HCT116 (cell line): ENCODE data around the gene PON3. TPM values are rescaled to one million over a fixed set of nuclear protein-coding genes. Genes with fewer than 3 reads are reported as not detected.

Source experiments
- ATAC-seq: fragments of 200-7000 bp; cut with Tn5 transposase; 2 replicates; pipeline ENCODE4 v1.9.1; 2020; ENCODE audit warnings: mild to moderate bottlenecking, moderate library complexity
- BruUV-seq: library from RNA; stranded (reverse); fragments of 400-500 nt; replicated peaks from 2 replicates; lab custom pipeline; 2021; lab: Mats Ljungman, UMichigan
- CTCF ChIA-PET: fragments of 300-600 bp; sonication (Branson Sonifier 250); formaldehyde crosslinking; loops from one replicate; lab custom pipeline; 2021; ENCODE audit warnings: antibody characterized with exemption; lab: Charles Lee
- POLR2A ChIA-PET: fragments of 300-600, 350-600 bp; sonication (Branson Sonifier 250); formaldehyde crosslinking; loops from one replicate; lab custom pipeline; 2021; ENCODE audit warnings: antibody characterized with exemption; lab: Charles Lee
- RAD21 ChIA-PET, 2 experiments: fragments of 300-600 bp; sonication (Branson Sonifier 250); formaldehyde crosslinking; loops; one replicate each; lab custom pipeline; 2023; ENCODE audit warnings: low total read pairs in 2 of 2; ENCODE audit not compliant: uncharacterized antibody in 2 of 2, unreplicated experiment in 2 of 2, low non-redundant PET in 1 of 2; lab: Charles Lee
- DNase-seq: peaks from one replicate; pipeline ENCODE4 v3.0.0-alpha.2; 2010; ENCODE audit warnings: low read depth, low spot score
- H2AFZ ChIP-seq: fragments of 200-600 bp; shearing (Covaris generic), sonication (generic); 2 replicates; pipeline ENCODE4 v1.6.1; 2017; ENCODE audit warnings: low read depth, mixed run types, mixed read lengths, antibody characterized with exemption, low read length; ENCODE audit not compliant: poor library complexity, severe bottlenecking
- H3K27ac ChIP-seq: 2 replicates; pipeline ENCODE4 v1.5.1; 2012; ENCODE audit warnings: low read depth, low read length
- H3K27me3 ChIP-seq: fragments of 200-600 bp; sonication (generic); 2 replicates; pipeline ENCODE4 v1.6.1; 2016; ENCODE audit warnings: mixed run types, low read length, mixed read lengths; ENCODE audit not compliant: insufficient read depth
- H3K36me3 ChIP-seq, 2 experiments: fragments of 200-500 bp in 1 of 2; fragments of 200-600 bp in 1 of 2; sonication (Bioruptor generic) in 1 of 2; sonication (generic) in 1 of 2; 2 replicates each; pipeline versions ENCODE4 v1.5.1 to v1.6.1; 2014 to 2016; ENCODE audit warnings: low read length in 2 of 2, inconsistent platforms in 1 of 2, mixed read lengths in 1 of 2, mixed run types in 1 of 2; ENCODE audit not compliant: insufficient read depth in 2 of 2, control insufficient read depth in 1 of 2
- H3K4me1 ChIP-seq, 2 experiments: fragments of 200-600 bp in 1 of 2; sonication (generic) in 1 of 2; 2 replicates each; pipeline versions ENCODE4 v1.5.1 to v1.6.1; 2012 to 2017; ENCODE audit warnings: low read length in 2 of 2, inconsistent platforms in 1 of 2, mild to moderate bottlenecking in 1 of 2, mixed read lengths in 1 of 2, mixed run types in 1 of 2, moderate library complexity in 1 of 2; ENCODE audit not compliant: insufficient read depth in 2 of 2, control insufficient read depth in 1 of 2
- H3K4me2 ChIP-seq: fragments of 200-600 bp; sonication (generic); 2 replicates; pipeline ENCODE4 v1.6.1; 2017; ENCODE audit warnings: mixed run types, low read length, mixed read lengths
- H3K4me3 ChIP-seq, 2 experiments: fragments of 200-600 bp in 1 of 2; sonication (generic) in 1 of 2; replicated peaks in 1 of 2; 2 replicates each; pipeline ENCODE4 v1.5.1; 2011 to 2016; ENCODE audit warnings: low read length in 2 of 2, control low read depth in 1 of 2, low read depth in 1 of 2, mild to moderate bottlenecking in 1 of 2, mixed read lengths in 1 of 2, mixed run types in 1 of 2
- H3K79me2 ChIP-seq: fragments of 200-600 bp; sonication (generic); 2 replicates; pipeline ENCODE4 v1.6.1; 2017; ENCODE audit warnings: mild to moderate bottlenecking, mixed run types, low read length, moderate library complexity, mixed read lengths; ENCODE audit not compliant: insufficient read depth
- H3K9ac ChIP-seq: fragments of 200-600 bp; sonication (generic); 2 replicates; pipeline ENCODE4 v1.6.1; 2016; ENCODE audit warnings: low read length, mixed read lengths
- H3K9me2 ChIP-seq: fragments of 200-600 bp; sonication (generic), shearing (Covaris generic); 2 replicates; pipeline ENCODE4 v1.6.1; 2017; ENCODE audit warnings: mixed run types, mild to moderate bottlenecking, moderate library complexity; ENCODE audit not compliant: insufficient read depth
- H3K9me3 ChIP-seq, 2 experiments: fragments of 200-500 bp in 1 of 2; fragments of 200-600 bp in 1 of 2; sonication (Bioruptor generic) in 1 of 2; sonication (generic) in 1 of 2; 2 replicates each; pipeline ENCODE4 v1.6.1; 2014 to 2017; ENCODE audit warnings: low read length in 2 of 2, mixed read lengths in 2 of 2, inconsistent platforms in 1 of 2, low read depth in 1 of 2, mild to moderate bottlenecking in 1 of 2, mixed run types in 1 of 2, moderate library complexity in 1 of 2; ENCODE audit not compliant: control insufficient read depth in 1 of 2, insufficient read depth in 1 of 2
- H4K20me1 ChIP-seq: fragments of 200-600 bp; sonication (generic), shearing (Covaris generic); 2 replicates; pipeline ENCODE4 v1.6.1; 2017; ENCODE audit warnings: mixed run types, mild to moderate bottlenecking, moderate library complexity; ENCODE audit not compliant: insufficient read depth
- ATF3 ChIP-seq: IDR thresholded peaks from 2 replicates; pipeline ENCODE4 v1.6.1; 2012
- CTCF ChIP-seq, 3 experiments: fragments of 200-600 bp in 1 of 3; sonication (generic) in 1 of 3; IDR thresholded peaks in 2 of 3; conservative IDR thresholded peaks in 1 of 3; 2 replicates each; pipeline ENCODE4 v1.5.1; 2012 to 2017; ENCODE audit warnings: low read depth in 2 of 3, low read length in 2 of 3, antibody characterized with exemption in 1 of 3, borderline replicate concordance in 1 of 3, control low read depth in 1 of 3, mild to moderate bottlenecking in 1 of 3, mixed read lengths in 1 of 3, mixed run types in 1 of 3, moderate library complexity in 1 of 3; ENCODE audit not compliant: insufficient read depth in 1 of 3
- EGR1 ChIP-seq: IDR thresholded peaks from 2 replicates; pipeline ENCODE4 v1.6.1; 2012; ENCODE audit warnings: low read depth
- EZH2 ChIP-seq: fragments of 200-600 bp; sonication (generic); IDR thresholded peaks from 2 replicates; pipeline ENCODE4 v1.6.1; 2017; ENCODE audit warnings: antibody characterized with exemption, mixed run types
- TCF7L2 ChIP-seq: IDR thresholded peaks from 2 replicates; pipeline ENCODE4 v1.7.0; 2011; ENCODE audit warnings: borderline replicate concordance, inconsistent platforms; ENCODE audit not compliant: insufficient read depth, insufficient read length; ENCODE audit errors: extremely low read depth
- intact Hi-C: fragments of 100-400 bp; cut with micrococcal nuclease; formaldehyde crosslinking; loops from 2 replicates; pipeline ENCODE4 v1.10.0; 2022
- total RNA-seq: library from RNA; stranded (reverse); gene quantifications from one replicate; pipeline ENCODE4 v1.2.1, GENCODE V29; 2021; ENCODE audit not compliant: unreplicated experiment

The PON3 gene
- total RNA-seq, 1 experiment from 2014 or later = 2.6 TPM

- peak overlapping the region; percentile 91 for H2AFZ ChIP-seq
- peak overlapping the region; percentile 84 for H3K9ac ChIP-seq
- intact Hi-C loops = no loop called here
- H3K79me2 ChIP-seq = peaks cover 12% of the 10 kb centered on the region
- no peaks in the 10 kb centered on the region for H3K9me2 ChIP-seq
- no peaks in the 10 kb centered on the region for H3K36me3 ChIP-seq
- no peaks in the 10 kb centered on the region for H3K27me3 ChIP-seq
- H3K27ac ChIP-seq = peak overlapping the region; percentile 78
- H3K4me2 ChIP-seq = peak overlapping the region; percentile 95
- H3K4me3 ChIP-seq = peak overlapping the region; percentile 60 to 67
- DNase-seq (no peak), ATAC-seq (0 out of 2 replicates have a peak, but pooled peaks have one; percentile 5)
- no peaks in the 10 kb centered on the region for H4K20me1 ChIP-seq
- RAD21 ChIA-PET = no interaction called here
- H3K4me1 ChIP-seq = peaks cover 10 to 14% of the 10 kb centered on the region in 2 experiments
- CTCF ChIA-PET = interaction anchor here (0.7 to 1.6 kb wide), 3 partner anchors 41 to 1146 kb away, joined by 3 read pairs; no protein-coding TSS in a partner anchor
- POLR2A ChIA-PET = no interaction called here
- TF ChIP-seq ATF3 (no peak), CTCF (IDR thresholded peaks at IDR 0.05 in 2 of 3, conservative IDR thresholded peaks at IDR 0.05 in 1 of 3; ENCODE audit: borderline replicate concordance in 1 of 3, insufficient read depth in 1 of 3, low read depth in 2 of 3, low read length in 2 of 3) (no peak), EZH2 (no peak), TCF7L2 (no peak), EGR1 (no peak)
- TF ChIP-seq, all 23 proteins: peak for 0
- TSS peak; percentile 92 for BruUV-seq
- no peaks in the 10 kb centered on the region for H3K9me3 ChIP-seq
These were observed 39.2 kb upstream of the PON3 start for GRCh38 chr7:95435422-95435780.
